Measurements from ENCODE around the gene ARID1A. TPM values are rescaled to one million over a fixed set of nuclear protein-coding genes. Genes with fewer than 3 reads are reported as not detected.

ARID1A gene
- total and polyA plus RNA-seq, 9 of the 15 experiments (the other 6 are each of a cell fraction or from before 2014, with no cell fraction given): 8.3 to 88.3 (median 22.5) TPM

DNA sequence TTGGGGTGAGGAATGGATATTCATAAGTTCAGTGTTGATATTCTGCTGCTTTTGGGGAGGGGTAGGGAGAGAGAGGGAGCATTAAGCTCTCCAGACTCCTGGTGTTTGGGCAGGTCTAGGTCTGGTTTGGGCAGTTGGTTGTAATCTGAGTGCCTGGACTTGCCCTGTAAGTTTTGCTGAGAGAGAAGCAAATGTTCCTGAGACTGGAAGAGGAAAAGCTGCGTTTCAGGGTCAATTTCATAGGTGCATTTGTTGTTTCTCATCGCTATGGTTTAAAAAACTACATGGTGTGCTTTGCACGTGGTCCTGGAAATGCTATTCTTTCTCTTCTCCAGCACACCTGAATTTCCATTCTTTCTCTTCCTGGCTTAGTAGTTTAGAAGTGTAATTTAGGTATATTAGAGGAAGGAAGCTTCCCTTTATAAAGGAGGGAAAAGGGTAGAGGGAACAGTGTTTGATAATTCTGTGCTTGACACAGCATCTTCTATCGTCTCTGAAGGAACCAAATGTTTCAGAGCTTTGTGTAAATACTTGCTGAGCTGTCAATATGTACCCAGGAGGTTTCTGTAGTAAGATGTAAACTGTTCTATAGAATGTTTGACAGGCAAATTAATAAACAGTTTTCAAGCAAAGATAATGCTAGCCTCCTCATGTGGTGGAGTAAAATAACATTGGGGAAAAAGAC is 6.3 kb downstream of the ARID1A start:
- H4K20me1 ChIP-seq (replicated peaks; ENCODE audit: control insufficient read depth, insufficient read depth, low read length): peaks cover 85% of the 10 kb centered on the region
- in situ Hi-C loops (cut with MboI): no loop called here
- ChIA-PET POLR2A (interaction anchor here (0.5 to 23.7 kb wide), 21 partner anchors 10 to 295 kb away, joined by 3 to 301 read pairs (median 4); partner anchors contain the start of gene PIGV), CTCF (ENCODE audit: low intra/inter-chr PET ratio) (no interaction called here)
- intact Hi-C loops (cut with micrococcal nuclease): no loop called here
- no peak for ATAC-seq
- peaks cover 15% of the 10 kb centered on the region for H3K9me1 ChIP-seq (ENCODE audit: control insufficient read depth, insufficient read depth, low read length)
- no peaks in the 10 kb centered on the region for H3K9me3 ChIP-seq (replicated peaks; ENCODE audit: control insufficient read depth, insufficient read depth, low read depth, low read length)
- H3K4me3 ChIP-seq: no peak overlapping the region
- H3K27ac ChIP-seq (ENCODE audit: extremely low read depth, low read depth, low read length): peak overlapping the region; percentile 37
- no peaks in the 10 kb centered on the region for H3K27me3 ChIP-seq (ENCODE audit: control insufficient read depth in 2 of 2, insufficient read depth in 2 of 2, low read length in 2 of 2)
- peaks cover 100% of the 10 kb centered on the region for H3K79me2 ChIP-seq (ENCODE audit: control insufficient read depth, insufficient read depth, low read length)
- H2AFZ ChIP-seq (ENCODE audit: low read depth, low read length): no peak overlapping the region
- no peak for FAIRE-seq
- no TSS peak for BruUV-seq (replicated peaks)
- H3K36me3 ChIP-seq (ENCODE audit: control insufficient read depth, insufficient read depth, low read length): peaks cover 82% of the 10 kb centered on the region
- H3K4me2 ChIP-seq (ENCODE audit: insufficient read depth, low read length): peak overlapping the region; percentile 94
- H3K9ac ChIP-seq (ENCODE audit: insufficient read depth in 1 of 2, low read depth in 2 of 2, low read length in 2 of 2): peak overlapping the region; percentile 83 to 88; a peak in 3 of 4 replicates
- peaks cover 23 to 71% of the 10 kb centered on the region in 2 experiments for H3K4me1 ChIP-seq (replicated peaks in 1 of 2; ENCODE audit: control insufficient read depth in 2 of 2, insufficient read depth in 2 of 2, low read length in 2 of 2)
- DNase-seq (ENCODE audit: extremely low read depth in 1 of 4, low spot score in 3 of 4): no peak
- 20% methylated on average over 4 of the region's 4 CpGs for WGBS (ENCODE audit: insufficient coverage, low coverage, missing lambda C conversion rate)
- TF ChIP-seq HNRNPL (IDR thresholded peaks at IDR 0.05; ENCODE audit: low read depth, low read length): no peak
- no peak for TF ChIP-seq PHF21A (IDR thresholded peaks at IDR 0.05; ENCODE audit: borderline replicate concordance, low read depth)
- peak; percentile 6; the same call in 1 of the 2 replicates for TF ChIP-seq SUPT5H (IDR thresholded peaks at IDR 0.05)
- TF ChIP-seq C11orf30 (IDR thresholded peaks at IDR 0.05; ENCODE audit: low read depth): peak; percentile 80
- TF ChIP-seq MAFF (IDR thresholded peaks at IDR 0.05; ENCODE audit: low read length): peak; percentile 36; the same call in 1 of the 2 replicates
- no peak for TF ChIP-seq CREB1 (IDR thresholded peaks at IDR 0.05)
- TF ChIP-seq CREB1 (CRISPR knock-in tag; IDR thresholded peaks at IDR 0.05): no peak
- TF ChIP-seq BRD4 (IDR thresholded peaks at IDR 0.05): no peak
- TF ChIP-seq ZNF347 (CRISPR knock-in tag; IDR thresholded peaks at IDR 0.05; ENCODE audit: low read depth): no peak
- TF ChIP-seq ADNP (tag; IDR thresholded peaks at IDR 0.05): no peak
- peak in 1 of 2 experiments; percentile 54; a peak in 1 of 4 replicates for TF ChIP-seq MNT (conservative IDR thresholded peaks at IDR 0.05)
- no peak for TF ChIP-seq TEAD1 (CRISPR knock-in tag; IDR thresholded peaks at IDR 0.05)
- no peak for TF ChIP-seq EP300 (IDR thresholded peaks at IDR 0.05; ENCODE audit: low read length)
- TF ChIP-seq NUFIP1 (IDR thresholded peaks at IDR 0.05; ENCODE audit: partially characterized antibody): no peak
- TF ChIP-seq ARID2 (IDR thresholded peaks at IDR 0.05): 0 out of 2 replicates have a peak, but pooled peaks have one; percentile 16
- TF ChIP-seq RFX7 (CRISPR knock-in tag; IDR thresholded peaks at IDR 0.05): no peak
- peak; percentile 43 for TF ChIP-seq MAFG (tag; conservative IDR thresholded peaks at IDR 0.05)
- TF ChIP-seq POLR2AphosphoS5 (IDR thresholded peaks at IDR 0.05; ENCODE audit: control insufficient read depth, insufficient read depth, low read depth, low read length): peak; percentile 50; the same call in 1 of the 2 replicates
- TF ChIP-seq FOXJ2 (tag; IDR thresholded peaks at IDR 0.05): no peak
- TF ChIP-seq SAP30 (IDR thresholded peaks at IDR 0.05; ENCODE audit: borderline replicate concordance, insufficient read depth, low read depth, low read length, poor library complexity, severe bottlenecking): no peak
- TF ChIP-seq BHLHE40 (IDR thresholded peaks at IDR 0.05; ENCODE audit: low read length): no peak
- TF ChIP-seq ELF2 (CRISPR knock-in tag; IDR thresholded peaks at IDR 0.05): no peak
- TF ChIP-seq MAZ (CRISPR knock-in tag; conservative IDR thresholded peaks at IDR 0.05 in 1 of 2, IDR thresholded peaks at IDR 0.05 in 1 of 2): 0 out of 4 replicates have a peak, but pooled peaks of 1 of the 2 experiments have one; percentile 39
- no peak for TF ChIP-seq POLR3G (IDR thresholded peaks at IDR 0.05; ENCODE audit: extremely low read depth, insufficient read length, insufficient replicate concordance)

Measured in K562 (cell line).